Skeletal muscle satellite cell (primary cell): ENCODE measurements around the gene KIAA0930. TPM values are rescaled to one million over a fixed set of nuclear protein-coding genes. Genes with fewer than 3 reads are reported as not detected.
A peak's percentile ranks its signal among the peaks of the same experiment; 100 is the strongest.
"Not testable (repeated sequence)": the region's sequence is repeated elsewhere in the genome, so short reads cannot be mapped to it uniquely, and the experiment has no call there.

Experiments used
- H3K27me3 ChIP-seq: 2 replicates; pipeline ENCODE4 v1.7.0; 2013; ENCODE audit warnings: low read length; ENCODE audit not compliant: control insufficient read depth, insufficient read depth
- H3K36me3 ChIP-seq: 2 replicates; pipeline ENCODE4 v1.7.0; 2013; ENCODE audit warnings: mild to moderate bottlenecking, control low read depth, low read length; ENCODE audit not compliant: insufficient read depth
- H3K4me1 ChIP-seq: 2 replicates; pipeline ENCODE4 v1.7.0; 2013; ENCODE audit warnings: low read length; ENCODE audit not compliant: control insufficient read depth, insufficient read depth
- H3K4me2 ChIP-seq: 2 replicates; pipeline ENCODE4 v1.7.0; 2013; ENCODE audit warnings: mild to moderate bottlenecking, low read length
- H3K4me3 ChIP-seq: 2 replicates; pipeline ENCODE4 v1.7.0; 2013; ENCODE audit warnings: low read length
- H3K9ac ChIP-seq: 2 replicates; pipeline ENCODE4 v1.7.0; 2013; ENCODE audit warnings: mild to moderate bottlenecking, low read depth, low read length, moderate library complexity
- H3K9me3 ChIP-seq: replicated peaks from 2 replicates; pipeline ENCODE4 v1.7.0; 2013; ENCODE audit warnings: mild to moderate bottlenecking, control low read depth, low read length
- total RNA-seq: library from RNA; depleted of rRNA; stranded (reverse); fragments of >200 nt; gene quantifications from 2 replicates; pipeline ENCODE4 v1.2.3, GENCODE V29; 2012; rRNA removed

Gene KIAA0930
- 29.7 and 36.2 TPM in 2 replicates for total RNA-seq

- no peaks in the 10 kb centered on the region for H3K36me3 ChIP-seq
- H3K4me3 ChIP-seq = peak within 1 kb of the TSS; percentile 79
- peak within 1 kb of the TSS; percentile 65 for H3K9ac ChIP-seq
- H3K4me1 ChIP-seq = peaks cover 14% of the 10 kb centered on the region
- H3K27me3 ChIP-seq = no peaks in the 10 kb centered on the region
- H3K9me3 ChIP-seq = no peaks in the 10 kb centered on the region
- H3K4me2 ChIP-seq = peak within 1 kb of the TSS; percentile 90
Observed at GRCh38 chr22:45240810-45241631, at the start of gene KIAA0930. KIAA0930 (minus strand) TSS chr22:45240894; CDS start chr22:45240703, 191 bp downstream.

- Histone ChIP-seq H3K36me3 (no peaks in the 10 kb centered on the region), H3K27me3 (peaks cover 56% of the 10 kb centered on the region), H3K4me1 (peaks cover 8% of the 10 kb centered on the region), H3K4me2 (no peak overlapping the region), H3K9ac (no peak overlapping the region), H3K4me3 (no peak overlapping the region), H3K9me3 (no peaks in the 10 kb centered on the region)
Observed at GRCh38 chr22:45286854-45287551, 46.3 kb upstream of the KIAA0930 start.

- Histone ChIP-seq H3K4me3 (no peak overlapping the region), H3K4me1 (peaks cover 4% of the 10 kb centered on the region), H3K9me3 (no peaks in the 10 kb centered on the region), H3K36me3 (no peaks in the 10 kb centered on the region), H3K4me2 (peak overlapping the region; percentile 61), H3K27me3 (peaks cover 56% of the 10 kb centered on the region), H3K9ac (no peak overlapping the region)
Observed at GRCh38 chr22:45285263-45286058, 44.8 kb upstream of the KIAA0930 start.

- no peaks in the 10 kb centered on the region for H3K4me1 ChIP-seq
- peak within 1 kb of the TSS; percentile 61 for H3K4me2 ChIP-seq
- no peaks in the 10 kb centered on the region for H3K9me3 ChIP-seq
- peak within 1 kb of the TSS; percentile 43 for H3K4me3 ChIP-seq
- peaks cover 50% of the 10 kb centered on the region for H3K27me3 ChIP-seq
- H3K36me3 ChIP-seq = no peaks in the 10 kb centered on the region
- no peak within 1 kb of the TSS for H3K9ac ChIP-seq
Observed at GRCh38 chr22:45284705-45285262, 44.1 kb upstream of the KIAA0930 start, which contains the start of gene UPK3A. UPK3A (plus strand) TSS chr22:45284949; CDS start chr22:45285014, 65 bp downstream.

GRCh38 chr22:45281010-45281409 lies 40.3 kb upstream of the KIAA0930 start:
- no peaks in the 10 kb centered on the region for H3K36me3 ChIP-seq
- no peak overlapping the region for H3K9ac ChIP-seq
- H3K4me3 ChIP-seq = no peak overlapping the region
- H3K4me2 ChIP-seq = no peak overlapping the region
- no peaks in the 10 kb centered on the region for H3K9me3 ChIP-seq
- H3K27me3 ChIP-seq = peaks cover 38% of the 10 kb centered on the region
- H3K4me1 ChIP-seq = no peaks in the 10 kb centered on the region

GRCh38 chr22:45280587-45280980 lies 39.9 kb upstream of the KIAA0930 start:
- H3K27me3 ChIP-seq = peaks cover 35% of the 10 kb centered on the region
- H3K4me2 ChIP-seq = no peak overlapping the region
- no peaks in the 10 kb centered on the region for H3K36me3 ChIP-seq
- no peaks in the 10 kb centered on the region for H3K9me3 ChIP-seq
- no peaks in the 10 kb centered on the region for H3K4me1 ChIP-seq
- no peak overlapping the region for H3K4me3 ChIP-seq
- no peak overlapping the region for H3K9ac ChIP-seq

- H3K9ac ChIP-seq = no peak overlapping the region
- no peaks in the 10 kb centered on the region for H3K9me3 ChIP-seq
- H3K36me3 ChIP-seq = no peaks in the 10 kb centered on the region
- no peak overlapping the region for H3K4me3 ChIP-seq
- peaks cover 26% of the 10 kb centered on the region for H3K27me3 ChIP-seq
- H3K4me1 ChIP-seq = no peaks in the 10 kb centered on the region
- no peak overlapping the region for H3K4me2 ChIP-seq
Observed at GRCh38 chr22:45278125-45278524, 37.4 kb upstream of the KIAA0930 start.

- H3K36me3 ChIP-seq, H3K9me3 ChIP-seq, H3K9ac ChIP-seq, H3K4me2 ChIP-seq, H3K4me1 ChIP-seq, H3K4me3 ChIP-seq: not testable (repeated sequence)
- H3K27me3 ChIP-seq = peaks cover 26% of the 10 kb centered on the region
Observed at GRCh38 chr22:45277720-45278119, 37.0 kb upstream of the KIAA0930 start.

- H3K4me3 ChIP-seq = no peak overlapping the region
- no peaks in the 10 kb centered on the region for H3K9me3 ChIP-seq
- no peaks in the 10 kb centered on the region for H3K36me3 ChIP-seq
- H3K27me3 ChIP-seq = peaks cover 28% of the 10 kb centered on the region
- H3K4me2 ChIP-seq = no peak overlapping the region
- no peaks in the 10 kb centered on the region for H3K4me1 ChIP-seq
- H3K9ac ChIP-seq = no peak overlapping the region
Observed at GRCh38 chr22:45276507-45277105, 35.9 kb upstream of the KIAA0930 start.

- Histone ChIP-seq H3K9me3 (no peaks in the 10 kb centered on the region), H3K9ac (no peak overlapping the region), H3K4me3 (no peak overlapping the region), H3K36me3 (no peaks in the 10 kb centered on the region), H3K27me3 (peaks cover 46% of the 10 kb centered on the region), H3K4me2 (no peak overlapping the region), H3K4me1 (peaks cover 9% of the 10 kb centered on the region)
Observed at GRCh38 chr22:45273452-45274075, 32.9 kb upstream of the KIAA0930 start.
